ENCODE data around the gene ERN1.

ERN1 gene

GRCh38 chr17:64056269-64057005 is 73.5 kb downstream of the ERN1 start:
- no peak for DNase-seq

- DNase-seq, result no peak
Observed at GRCh38 chr17:64055183-64056142, 74.5 kb downstream of the ERN1 start.

DNA sequence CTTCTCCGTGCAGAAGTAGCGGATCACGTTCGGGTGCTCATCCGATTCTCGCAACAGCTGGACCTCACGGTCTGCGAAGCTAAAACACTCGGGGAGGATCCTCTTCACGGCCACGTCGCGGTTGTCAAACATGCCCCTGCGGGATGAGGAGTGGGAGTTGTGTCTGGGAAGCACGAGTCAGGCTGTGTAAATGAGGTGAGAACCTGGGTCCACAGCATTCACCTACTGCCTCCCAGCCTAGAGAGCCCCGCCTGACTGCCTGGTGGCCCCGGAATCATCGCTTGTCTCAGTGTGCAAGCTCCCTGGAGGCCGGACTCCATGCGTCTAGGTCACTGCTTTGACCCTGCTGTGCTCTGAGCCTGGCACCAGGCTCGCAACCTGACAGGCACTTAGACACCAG is 75.6 kb downstream of the ERN1 start:
- no peak for DNase-seq

DNA sequence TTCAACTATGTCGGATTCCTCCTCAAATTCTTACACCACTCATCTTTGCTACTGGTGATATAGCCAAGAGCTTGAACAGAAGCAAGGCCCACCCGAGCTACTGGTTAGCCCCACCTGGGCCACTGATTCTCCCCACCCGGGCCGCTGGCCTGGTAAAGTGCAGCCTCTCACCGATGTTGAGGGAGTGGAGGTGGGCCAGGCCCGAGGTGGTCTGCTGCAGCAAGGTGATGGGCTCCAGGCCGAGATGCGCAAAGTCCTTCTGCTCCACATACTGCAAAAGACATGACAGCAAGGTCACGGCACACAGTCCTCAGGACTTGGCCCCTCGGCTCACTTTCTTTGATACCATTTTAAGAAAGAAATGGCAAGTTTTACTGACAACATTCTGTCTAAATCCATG is 76.8 kb downstream of the ERN1 start:
- DNase-seq, result no peak

DNA sequence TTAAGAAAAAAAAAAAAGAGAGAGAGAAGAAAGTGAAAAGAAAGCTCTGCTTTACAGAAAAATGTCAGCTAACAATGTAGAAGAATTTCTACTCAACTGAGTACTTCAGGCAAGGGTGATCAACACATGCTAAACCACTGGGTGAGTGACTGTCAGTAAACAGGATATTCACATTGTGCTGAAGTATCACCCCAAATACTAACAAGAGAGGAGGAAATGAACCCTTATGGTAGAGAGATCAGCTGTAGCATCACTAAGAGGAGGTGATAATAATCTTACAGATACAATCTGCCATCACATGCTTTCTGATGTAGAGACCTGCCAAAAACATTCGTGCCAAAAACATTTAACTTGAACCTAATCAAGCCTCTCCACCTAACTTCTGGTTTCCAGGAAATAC is 78.8 kb downstream of the ERN1 start:
- no peak for DNase-seq

- no peak for DNase-seq
Observed at GRCh38 chr17:64048805-64049204, 81.1 kb downstream of the ERN1 start.

DNA sequence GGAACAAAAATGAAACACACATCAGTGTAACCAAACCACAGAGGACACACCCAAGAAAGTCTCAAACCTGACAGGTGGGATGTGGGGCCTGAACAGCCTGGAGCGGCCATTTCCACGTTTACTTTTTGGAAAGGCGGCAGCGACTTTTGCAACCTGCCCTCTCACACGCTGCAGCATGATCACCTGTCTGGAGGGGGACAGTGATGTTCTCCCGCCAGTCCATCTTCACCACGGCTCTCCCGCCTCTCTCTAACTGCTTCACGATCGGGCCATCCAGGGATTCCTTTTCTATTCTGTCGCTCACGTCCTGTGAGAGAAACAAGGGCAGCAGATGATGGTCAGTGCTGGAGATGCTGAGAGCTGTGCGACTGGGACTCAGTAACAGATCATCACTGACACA is 84.8 kb downstream of the ERN1 start:
- DNase-seq, result no peak

DNA sequence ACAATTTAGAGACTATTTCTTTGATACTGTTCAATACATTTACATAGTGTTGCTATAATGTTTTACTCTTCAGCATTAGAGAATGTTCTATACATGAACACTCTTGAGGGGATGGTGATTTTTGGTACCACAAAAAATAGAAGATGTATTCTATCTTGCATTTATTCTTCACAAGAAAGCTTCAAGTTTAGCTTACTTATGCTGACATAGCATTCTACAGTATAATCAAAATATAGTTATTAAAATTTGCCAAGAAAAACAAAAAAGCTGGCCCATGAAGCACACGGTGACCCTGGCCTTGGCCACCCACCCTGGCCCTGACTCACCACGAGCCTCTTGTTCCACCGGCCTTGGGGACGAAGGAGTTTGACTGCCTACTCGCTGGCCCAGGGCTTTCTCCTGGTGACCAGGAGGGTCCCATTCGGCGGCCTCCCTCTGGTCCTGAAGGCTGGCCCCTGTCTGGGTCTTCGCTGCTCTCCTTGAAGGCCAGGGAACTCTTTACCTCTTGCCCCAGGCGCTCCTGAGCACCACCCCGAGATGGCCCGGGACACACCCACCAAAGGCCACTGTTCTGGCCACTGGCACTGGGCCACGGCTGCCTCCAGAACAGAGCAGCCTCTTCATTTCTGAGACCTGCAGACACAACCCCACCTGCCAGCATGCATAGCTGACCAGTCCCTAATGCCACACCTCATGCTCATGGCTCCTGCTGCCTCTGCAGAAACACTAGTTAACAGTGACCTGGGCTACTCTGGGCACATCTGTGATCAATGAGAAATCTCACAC is 87.1 kb downstream of the ERN1 start:
- no peak for DNase-seq

GRCh38 chr17:64041912-64042311 is 88.0 kb downstream of the ERN1 start:
- no peak for DNase-seq

DNA sequence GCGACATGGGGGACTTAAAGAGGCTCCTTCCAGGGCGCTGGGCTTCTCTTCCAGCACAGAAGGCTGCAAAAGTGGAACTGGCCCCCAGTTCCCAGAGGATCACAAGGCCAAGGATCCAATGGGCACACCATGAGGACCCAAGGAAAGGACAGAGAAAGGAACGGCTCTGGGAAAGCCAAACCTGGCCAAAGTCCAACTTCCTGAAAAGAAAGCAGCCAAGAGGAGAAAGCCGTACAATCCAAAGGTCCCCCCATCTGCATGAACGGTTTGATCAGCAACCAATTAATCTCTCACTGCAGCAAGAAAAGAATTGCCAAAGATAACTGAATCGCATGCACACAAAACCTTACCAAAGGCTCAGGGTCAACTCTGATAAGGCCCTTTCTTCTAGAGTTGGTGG is 89.7 kb downstream of the ERN1 start:
- no peak for DNase-seq

GRCh38 chr17:64039106-64039400 is 90.9 kb downstream of the ERN1 start:
- DNase-seq, result no peak

- no peak for DNase-seq
Observed at GRCh38 chr17:64038331-64039105, 91.4 kb downstream of the ERN1 start.

GRCh38 chr17:64037802-64038201 is 92.1 kb downstream of the ERN1 start:
- DNase-seq, result no peak

DNA sequence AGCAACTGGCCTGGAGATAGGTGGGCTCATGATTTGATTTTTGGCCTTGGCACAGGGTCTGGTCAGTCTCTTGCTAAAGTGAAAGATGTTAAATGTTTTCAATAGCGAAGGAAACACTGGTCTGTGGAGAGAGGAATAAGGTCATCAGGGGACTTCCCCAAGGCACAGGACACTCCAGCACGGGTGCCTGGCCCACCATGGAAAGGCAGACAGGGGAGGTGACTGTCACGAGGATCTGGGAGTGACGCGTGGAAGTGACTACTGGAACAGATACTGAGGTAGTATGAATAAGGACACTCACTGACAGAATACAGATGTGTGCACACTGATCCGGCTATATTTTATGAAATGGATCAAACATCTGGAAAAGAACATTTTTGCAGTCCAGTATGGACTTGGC is 92.8 kb downstream of the ERN1 start:
- DNase-seq, result no peak

DNA sequence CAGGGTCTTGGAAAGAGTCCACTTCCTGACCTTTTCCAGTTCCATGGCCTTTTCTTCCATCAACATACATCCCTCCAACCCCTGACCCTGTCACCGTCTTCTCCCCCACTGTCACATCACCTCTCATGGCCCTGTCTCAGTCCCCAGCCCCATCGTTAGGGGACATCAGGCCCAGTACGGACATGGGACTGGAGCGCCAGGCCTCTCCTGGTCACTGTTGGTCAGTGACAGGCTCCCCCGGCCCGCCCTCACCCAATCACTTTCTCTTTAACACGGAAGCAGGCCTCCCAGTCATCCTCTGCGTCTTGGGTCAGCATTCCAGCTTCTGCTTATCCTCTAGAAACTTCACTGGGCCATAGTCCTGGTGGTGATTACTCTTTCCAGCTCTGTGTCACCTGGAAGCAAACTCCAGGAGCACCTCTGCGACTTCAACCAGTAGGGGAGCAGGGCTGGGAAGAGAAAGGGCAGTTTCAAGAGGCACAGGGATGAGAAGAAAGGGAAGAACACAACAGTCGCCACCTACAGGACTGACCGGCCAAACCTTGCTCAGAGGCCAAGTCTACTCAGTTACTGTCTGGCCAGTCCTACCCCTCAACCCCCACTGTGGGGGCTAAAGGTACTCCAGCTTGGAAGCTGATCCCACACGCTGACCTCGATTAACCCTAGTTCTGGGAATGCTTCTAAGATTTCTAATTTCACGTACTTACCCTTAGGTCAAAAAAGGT is 93.6 kb downstream of the ERN1 start:
- DNase-seq, result no peak

DNA sequence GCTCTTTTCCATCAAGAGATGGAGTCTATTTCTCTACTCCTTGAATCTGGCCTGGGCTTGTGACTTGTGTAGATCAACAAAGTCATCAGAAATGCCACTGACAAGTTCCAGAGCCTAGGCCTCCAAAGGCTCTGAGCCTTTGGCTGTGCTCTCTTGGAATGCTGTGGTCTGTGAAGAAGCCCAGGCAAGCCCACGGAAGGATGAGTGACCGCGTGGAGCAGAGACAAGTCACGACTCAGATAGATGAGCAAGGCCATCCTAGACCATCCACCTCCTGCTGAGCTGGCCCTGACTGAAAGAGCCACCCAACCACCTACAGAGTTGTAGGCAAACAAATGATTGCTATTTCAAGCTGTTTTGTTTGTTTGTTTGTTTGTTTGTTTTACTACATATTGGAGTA is 97.9 kb downstream of the ERN1 start:
- no peak for DNase-seq

DNA sequence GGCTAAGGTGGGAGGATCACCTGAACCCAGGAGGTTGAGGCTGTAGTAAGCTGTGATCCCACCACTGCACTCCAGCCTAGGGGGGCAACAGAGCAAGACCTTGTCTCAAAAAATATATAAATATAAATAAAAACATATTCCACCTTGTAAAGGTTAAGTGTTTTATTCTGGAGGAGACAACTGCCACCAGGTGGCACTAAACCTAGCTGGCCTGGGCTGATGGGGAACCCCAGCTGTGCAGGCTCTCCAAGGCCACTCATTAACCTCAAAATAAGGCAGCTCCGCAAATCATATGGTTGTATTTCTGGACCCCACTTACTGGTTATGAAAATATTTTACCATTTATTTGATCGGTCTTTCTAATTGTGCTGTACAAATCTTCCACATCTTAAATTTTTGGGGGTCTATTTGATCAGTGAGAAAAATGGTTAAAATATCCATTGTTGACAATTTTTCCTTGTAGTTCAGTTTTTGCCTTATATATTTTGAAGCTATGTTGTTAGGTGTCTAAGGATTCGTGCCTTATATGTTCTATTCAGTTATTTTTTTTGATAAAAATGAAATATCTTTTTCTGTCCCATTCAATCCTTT is 101.0 kb downstream of the ERN1 start:
- peak; percentile 73 to 79 for DNase-seq

GRCh38 chr17:64025732-64026294 is 104.1 kb downstream of the ERN1 start:
- DNase-seq, result peak; percentile 89 to 91

- DNase-seq, result peak; percentile 67 to 71
Observed at GRCh38 chr17:64024781-64025731, 104.9 kb downstream of the ERN1 start.

- DNase-seq, result no peak
Observed at GRCh38 chr17:64024215-64024654, 105.7 kb downstream of the ERN1 start.
